WTC11 (cell line): ENCODE measurements around the gene PVALEF.

Experiments
- ELF4 ChIP-seq: sonication (generic); formaldehyde crosslinking; IDR thresholded peaks from 2 replicates; pipeline ENCODE4 v1.8.1; 2022; ENCODE audit warnings: low read depth, mild to moderate bottlenecking, moderate library complexity, missing genetic modification reagents
- NFYB ChIP-seq: sonication (generic); formaldehyde crosslinking; conservative IDR thresholded peaks from 2 replicates; pipeline ENCODE4 v1.8.0; 2022; ENCODE audit warnings: low read depth, missing genetic modification reagents
- ZBTB21 ChIP-seq: sonication (generic); formaldehyde crosslinking; IDR thresholded peaks from 2 replicates; pipeline ENCODE4 v1.8.1; 2023; ENCODE audit warnings: mild to moderate bottlenecking, missing genetic modification reagents, borderline replicate concordance
- ZNF138 ChIP-seq: sonication (generic); formaldehyde crosslinking; conservative IDR thresholded peaks from 2 replicates; pipeline ENCODE4 v1.8.1; 2022; ENCODE audit warnings: mild to moderate bottlenecking, moderate library complexity, missing genetic modification reagents
- TF ChIP-seq, protein P1 (sequence below): sonication (generic); formaldehyde crosslinking; IDR thresholded peaks from 2 replicates; pipeline ENCODE4 v1.8.1; 2023; ENCODE audit warnings: mild to moderate bottlenecking, missing genetic modification reagents
- TF ChIP-seq, protein P2 (sequence below): sonication (generic); formaldehyde crosslinking; IDR thresholded peaks from 2 replicates; pipeline ENCODE4 v1.8.0; 2022; ENCODE audit warnings: mild to moderate bottlenecking, missing genetic modification reagents
- TF ChIP-seq, protein P3 (sequence below): sonication (generic); formaldehyde crosslinking; IDR thresholded peaks from 2 replicates; pipeline ENCODE4 v1.8.0; 2023; ENCODE audit warnings: missing genetic modification reagents
- TF ChIP-seq, protein P4 (sequence below): fragments of 200-600 bp; IDR thresholded peaks from 2 replicates; pipeline ENCODE4 v1.8.0; 2022; ENCODE audit warnings: antibody characterized with exemption
- TF ChIP-seq, protein P5 (sequence below): sonication (generic); formaldehyde crosslinking; IDR thresholded peaks from 2 replicates; pipeline ENCODE4 v1.8.0; 2022; ENCODE audit warnings: mild to moderate bottlenecking, missing genetic modification reagents
- TF ChIP-seq, protein P6 (sequence below): sonication (generic); formaldehyde crosslinking; IDR thresholded peaks from 2 replicates; pipeline ENCODE4 v1.8.0; 2022; ENCODE audit warnings: mild to moderate bottlenecking, missing genetic modification reagents

DNA sequence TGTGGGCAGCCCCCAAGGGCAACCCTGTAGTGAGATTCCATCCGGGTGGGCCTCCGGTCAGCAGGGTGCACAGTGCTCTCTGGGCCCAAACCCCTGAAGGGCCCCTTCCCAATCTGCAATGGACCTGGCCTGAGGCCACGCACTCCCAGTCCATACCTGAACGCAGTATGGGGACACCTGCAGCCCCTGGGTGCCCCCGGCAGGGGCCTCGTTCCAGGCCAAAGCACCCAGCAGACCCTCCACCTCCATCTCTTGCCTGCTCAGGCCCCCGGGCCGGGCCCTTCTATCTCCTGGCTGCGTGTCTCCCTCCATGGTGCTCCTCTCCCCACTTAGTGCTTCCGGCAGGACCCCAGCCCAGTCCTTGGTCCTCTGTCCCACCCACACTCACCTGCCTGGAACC is 18.0 kb downstream of the PVALEF start:
- TF ChIP-seq, protein P1, sequence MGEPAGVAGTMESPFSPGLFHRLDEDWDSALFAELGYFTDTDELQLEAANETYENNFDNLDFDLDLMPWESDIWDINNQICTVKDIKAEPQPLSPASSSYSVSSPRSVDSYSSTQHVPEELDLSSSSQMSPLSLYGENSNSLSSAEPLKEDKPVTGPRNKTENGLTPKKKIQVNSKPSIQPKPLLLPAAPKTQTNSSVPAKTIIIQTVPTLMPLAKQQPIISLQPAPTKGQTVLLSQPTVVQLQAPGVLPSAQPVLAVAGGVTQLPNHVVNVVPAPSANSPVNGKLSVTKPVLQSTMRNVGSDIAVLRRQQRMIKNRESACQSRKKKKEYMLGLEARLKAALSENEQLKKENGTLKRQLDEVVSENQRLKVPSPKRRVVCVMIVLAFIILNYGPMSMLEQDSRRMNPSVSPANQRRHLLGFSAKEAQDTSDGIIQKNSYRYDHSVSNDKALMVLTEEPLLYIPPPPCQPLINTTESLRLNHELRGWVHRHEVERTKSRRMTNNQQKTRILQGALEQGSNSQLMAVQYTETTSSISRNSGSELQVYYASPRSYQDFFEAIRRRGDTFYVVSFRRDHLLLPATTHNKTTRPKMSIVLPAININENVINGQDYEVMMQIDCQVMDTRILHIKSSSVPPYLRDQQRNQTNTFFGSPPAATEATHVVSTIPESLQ, result no peak
- TF ChIP-seq ZNF138 (CRISPR knock-in tag) (no peak), NFYB (CRISPR knock-in tag) (no peak), ELF4 (no peak), ZBTB21 (CRISPR knock-in tag) (no peak)
- TF ChIP-seq, protein P2, sequence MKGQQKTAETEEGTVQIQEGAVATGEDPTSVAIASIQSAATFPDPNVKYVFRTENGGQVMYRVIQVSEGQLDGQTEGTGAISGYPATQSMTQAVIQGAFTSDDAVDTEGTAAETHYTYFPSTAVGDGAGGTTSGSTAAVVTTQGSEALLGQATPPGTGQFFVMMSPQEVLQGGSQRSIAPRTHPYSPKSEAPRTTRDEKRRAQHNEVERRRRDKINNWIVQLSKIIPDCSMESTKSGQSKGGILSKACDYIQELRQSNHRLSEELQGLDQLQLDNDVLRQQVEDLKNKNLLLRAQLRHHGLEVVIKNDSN, result no peak
- TF ChIP-seq, protein P3, sequence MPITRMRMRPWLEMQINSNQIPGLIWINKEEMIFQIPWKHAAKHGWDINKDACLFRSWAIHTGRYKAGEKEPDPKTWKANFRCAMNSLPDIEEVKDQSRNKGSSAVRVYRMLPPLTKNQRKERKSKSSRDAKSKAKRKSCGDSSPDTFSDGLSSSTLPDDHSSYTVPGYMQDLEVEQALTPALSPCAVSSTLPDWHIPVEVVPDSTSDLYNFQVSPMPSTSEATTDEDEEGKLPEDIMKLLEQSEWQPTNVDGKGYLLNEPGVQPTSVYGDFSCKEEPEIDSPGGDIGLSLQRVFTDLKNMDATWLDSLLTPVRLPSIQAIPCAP, result no peak
- TF ChIP-seq, protein P4, sequence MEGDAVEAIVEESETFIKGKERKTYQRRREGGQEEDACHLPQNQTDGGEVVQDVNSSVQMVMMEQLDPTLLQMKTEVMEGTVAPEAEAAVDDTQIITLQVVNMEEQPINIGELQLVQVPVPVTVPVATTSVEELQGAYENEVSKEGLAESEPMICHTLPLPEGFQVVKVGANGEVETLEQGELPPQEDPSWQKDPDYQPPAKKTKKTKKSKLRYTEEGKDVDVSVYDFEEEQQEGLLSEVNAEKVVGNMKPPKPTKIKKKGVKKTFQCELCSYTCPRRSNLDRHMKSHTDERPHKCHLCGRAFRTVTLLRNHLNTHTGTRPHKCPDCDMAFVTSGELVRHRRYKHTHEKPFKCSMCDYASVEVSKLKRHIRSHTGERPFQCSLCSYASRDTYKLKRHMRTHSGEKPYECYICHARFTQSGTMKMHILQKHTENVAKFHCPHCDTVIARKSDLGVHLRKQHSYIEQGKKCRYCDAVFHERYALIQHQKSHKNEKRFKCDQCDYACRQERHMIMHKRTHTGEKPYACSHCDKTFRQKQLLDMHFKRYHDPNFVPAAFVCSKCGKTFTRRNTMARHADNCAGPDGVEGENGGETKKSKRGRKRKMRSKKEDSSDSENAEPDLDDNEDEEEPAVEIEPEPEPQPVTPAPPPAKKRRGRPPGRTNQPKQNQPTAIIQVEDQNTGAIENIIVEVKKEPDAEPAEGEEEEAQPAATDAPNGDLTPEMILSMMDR, result no peak
- TF ChIP-seq, protein P5, sequence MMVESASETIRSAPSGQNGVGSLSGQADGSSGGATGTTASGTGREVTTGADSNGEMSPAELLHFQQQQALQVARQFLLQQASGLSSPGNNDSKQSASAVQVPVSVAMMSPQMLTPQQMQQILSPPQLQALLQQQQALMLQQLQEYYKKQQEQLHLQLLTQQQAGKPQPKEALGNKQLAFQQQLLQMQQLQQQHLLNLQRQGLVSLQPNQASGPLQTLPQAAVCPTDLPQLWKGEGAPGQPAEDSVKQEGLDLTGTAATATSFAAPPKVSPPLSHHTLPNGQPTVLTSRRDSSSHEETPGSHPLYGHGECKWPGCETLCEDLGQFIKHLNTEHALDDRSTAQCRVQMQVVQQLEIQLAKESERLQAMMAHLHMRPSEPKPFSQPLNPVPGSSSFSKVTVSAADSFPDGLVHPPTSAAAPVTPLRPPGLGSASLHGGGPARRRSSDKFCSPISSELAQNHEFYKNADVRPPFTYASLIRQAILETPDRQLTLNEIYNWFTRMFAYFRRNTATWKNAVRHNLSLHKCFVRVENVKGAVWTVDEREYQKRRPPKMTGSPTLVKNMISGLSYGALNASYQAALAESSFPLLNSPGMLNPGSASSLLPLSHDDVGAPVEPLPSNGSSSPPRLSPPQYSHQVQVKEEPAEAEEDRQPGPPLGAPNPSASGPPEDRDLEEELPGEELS, result no peak
- TF ChIP-seq, protein P6, sequence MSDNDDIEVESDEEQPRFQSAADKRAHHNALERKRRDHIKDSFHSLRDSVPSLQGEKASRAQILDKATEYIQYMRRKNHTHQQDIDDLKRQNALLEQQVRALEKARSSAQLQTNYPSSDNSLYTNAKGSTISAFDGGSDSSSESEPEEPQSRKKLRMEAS (CRISPR knock-in tag), result no peak
